Esophagus muscularis mucosa (tissue), 4 donors: ENCODE results near the gene DGKB. TPM values are rescaled to one million over a fixed set of nuclear protein-coding genes. Genes with fewer than 3 reads are reported as not detected.

Experiments
- DNase-seq: peaks from one replicate; pipeline ENCODE4 v3.0.0-alpha.2; 2017; ENCODE audit errors: extremely low spot score
- H3K27ac ChIP-seq, 4 donors: fragments of 200-600 bp; sonication (generic); replicated peaks in 1 of 4; 1 replicate in 3 of 4; 2 replicates in 1 of 4; pipeline ENCODE4 v1.5.1; 2016 to 2019; ENCODE audit warnings: mild to moderate bottlenecking in 1 of 4
- H3K27me3 ChIP-seq, 4 donors: fragments of 200-600 bp; sonication (generic); one replicate each; pipeline versions ENCODE4 v1.5.1 to v1.6.0; 2016 to 2019
- H3K36me3 ChIP-seq, 4 donors: fragments of 200-600 bp; sonication (generic); one replicate each; pipeline ENCODE4 v1.5.1; 2016 to 2019
- H3K4me1 ChIP-seq, 4 donors: fragments of 200-600 bp; sonication (generic); one replicate each; pipeline ENCODE4 v1.5.1; 2016 to 2019
- H3K4me3 ChIP-seq, 4 donors: fragments of 200-600 bp; sonication (generic); 1 replicate in 2 of 4; 2 replicates in 2 of 4; pipeline ENCODE4 v1.5.1; 2016 to 2019; ENCODE audit warnings: mild to moderate bottlenecking in 4 of 4, moderate library complexity in 1 of 4
- H3K9me3 ChIP-seq, 4 donors: fragments of 200-600 bp; sonication (generic); 1 replicate in 3 of 4; 2 replicates in 1 of 4; pipeline ENCODE4 v1.5.1; 2016 to 2019
- CTCF ChIP-seq, 3 experiments: fragments of 200-600 bp in 2 of 3; fragments of 450-650 bp in 1 of 3; sonication (generic) in 2 of 3; IDR thresholded peaks; one replicate each; pipeline ENCODE4 v1.5.1; 2017 to 2019; ENCODE audit warnings: antibody characterized with exemption in 3 of 3, mild to moderate bottlenecking in 2 of 3, moderate library complexity in 1 of 3
- EP300 ChIP-seq: sonication (generic); formaldehyde crosslinking; IDR thresholded peaks from one replicate; pipeline ENCODE4 v1.6.1; 2017; ENCODE audit warnings: antibody characterized with exemption
- POLR2A ChIP-seq: fragments of 450-650 bp; IDR thresholded peaks from one replicate; pipeline ENCODE4 v1.6.1; 2017; ENCODE audit warnings: antibody characterized with exemption, moderate library complexity, mild to moderate bottlenecking, low read depth
- POLR2AphosphoS5 ChIP-seq, 2 donors: sonication (generic); formaldehyde crosslinking; IDR thresholded peaks; one replicate each; pipeline ENCODE4 v1.6.1; 2017; ENCODE audit warnings: antibody characterized with exemption in 2 of 2
- WGBS: methylation state at CpG from one replicate; pipeline ENCODE4 v1.1.5; 2018; 5-methylcytosine and 5-hydroxymethylcytosine counted together
- intact Hi-C: fragments of 100-400 bp; cut with DNase I; formaldehyde crosslinking; loops from one replicate; pipeline ENCODE4 v1.15.1; 2023
- total RNA-seq, 4 donors: library from RNA; depleted of rRNA; stranded (reverse); fragments of >200 nt; gene quantifications; one replicate each; pipeline versions ENCODE4 v1.1.0 to v1.2.1, GENCODE V29; 2016

DGKB gene
- total RNA-seq, 4 donors from 2014 or later: 10.4 to 18.5 (median 16.0) TPM

DNA sequence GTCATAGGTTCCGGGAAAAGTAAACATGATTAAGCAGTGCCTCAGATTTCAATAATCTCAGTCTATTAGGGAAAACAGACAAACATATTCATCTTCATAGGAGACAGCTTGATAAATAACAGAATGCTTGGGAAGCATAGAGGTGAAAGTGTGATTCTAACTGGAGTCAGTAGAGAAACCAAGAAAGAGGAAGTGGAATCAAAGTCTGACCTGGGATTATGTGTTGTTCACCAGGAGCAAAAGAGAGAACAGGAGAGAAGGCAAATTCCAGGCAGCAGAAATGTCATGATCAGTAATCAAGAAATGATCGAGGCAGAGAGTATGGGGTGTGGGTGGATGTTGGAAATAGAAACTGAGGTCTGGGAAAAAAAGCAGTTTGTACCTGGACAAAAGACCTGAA is 43.7 kb downstream of the DGKB start:
- no peaks in the 10 kb centered on the region for H3K9me3 ChIP-seq
- H3K27ac ChIP-seq: no peak overlapping the region
- no peaks in the 10 kb centered on the region for H3K36me3 ChIP-seq
- TF ChIP-seq CTCF (IDR thresholded peaks at IDR 0.05) (no peak), POLR2AphosphoS5 (IDR thresholded peaks at IDR 0.05) (no peak), EP300 (no peak), POLR2A (no peak)
- intact Hi-C loops: no loop called here
- H3K4me1 ChIP-seq: peaks cover 0 to 9% (median 0%) of the 10 kb centered on the region in 4 donors
- no peak for DNase-seq
- 86% methylated on average over 2 of the region's 2 CpGs for WGBS
- H3K4me3 ChIP-seq: no peak overlapping the region
- H3K27me3 ChIP-seq: no peaks in the 10 kb centered on the region

- intact Hi-C loops: no loop called here
- no peaks in the 10 kb centered on the region for H3K27me3 ChIP-seq
- TF ChIP-seq POLR2A (no peak), POLR2AphosphoS5 (IDR thresholded peaks at IDR 0.05) (no peak), CTCF (IDR thresholded peaks at IDR 0.05) (no peak), EP300 (no peak)
- no peaks in the 10 kb centered on the region for H3K9me3 ChIP-seq
- H3K36me3 ChIP-seq: no peaks in the 10 kb centered on the region
- no peak overlapping the region for H3K4me3 ChIP-seq
- peaks cover 0 to 9% (median 0%) of the 10 kb centered on the region in 4 donors for H3K4me1 ChIP-seq
- no peak for DNase-seq
- no peak overlapping the region for H3K27ac ChIP-seq
- WGBS: 64% methylated on average over 3 of the region's 3 CpGs
Measured at GRCh38 chr7:14858410-14858809, 44.1 kb downstream of the DGKB start.

DNA sequence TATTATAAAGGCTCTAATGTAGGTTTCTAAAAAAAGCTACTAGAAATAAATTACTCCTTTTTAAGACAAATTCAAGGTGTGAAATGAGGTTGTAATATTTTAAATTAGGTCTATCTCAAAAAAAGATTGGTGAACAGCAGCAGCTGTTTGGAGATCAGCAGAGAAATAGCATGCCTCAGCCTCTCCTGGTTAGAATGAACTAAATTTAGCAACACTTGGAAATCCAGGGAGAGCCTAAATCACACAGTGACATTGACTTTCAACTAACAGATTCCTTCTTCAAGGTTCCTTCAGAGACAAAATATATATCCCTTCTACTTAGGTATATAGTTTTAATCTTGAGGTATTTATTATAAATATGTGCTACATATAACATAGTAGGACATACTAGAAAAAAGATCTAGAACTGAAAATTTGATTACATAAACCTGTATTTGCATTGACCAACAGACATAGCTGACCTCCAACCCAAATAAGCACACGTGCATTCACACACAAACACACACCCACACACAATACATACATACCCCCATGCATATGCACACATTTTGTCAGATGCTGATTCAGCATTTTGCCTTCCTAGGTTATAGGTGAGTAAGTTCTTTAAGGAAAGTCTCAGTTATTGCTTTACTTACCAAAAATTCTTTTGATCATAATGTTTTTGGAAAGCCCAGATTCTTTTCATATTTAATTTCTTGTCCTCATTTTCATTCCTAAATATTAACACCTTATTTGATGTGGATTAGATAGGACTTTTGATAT is 47.3 kb downstream of the DGKB start:
- Histone ChIP-seq H3K4me1 (peaks cover 0 to 9% (median 2%) of the 10 kb centered on the region in 4 donors), H3K27me3 (no peaks in the 10 kb centered on the region), H3K9me3 (no peaks in the 10 kb centered on the region), H3K27ac (no peak overlapping the region), H3K36me3 (no peaks in the 10 kb centered on the region), H3K4me3 (no peak overlapping the region)
- no peak for DNase-seq
- intact Hi-C loops: no loop called here
- no peak for TF ChIP-seq POLR2A
- 33% methylated on average over 1 of the region's 1 CpG for WGBS

DNA sequence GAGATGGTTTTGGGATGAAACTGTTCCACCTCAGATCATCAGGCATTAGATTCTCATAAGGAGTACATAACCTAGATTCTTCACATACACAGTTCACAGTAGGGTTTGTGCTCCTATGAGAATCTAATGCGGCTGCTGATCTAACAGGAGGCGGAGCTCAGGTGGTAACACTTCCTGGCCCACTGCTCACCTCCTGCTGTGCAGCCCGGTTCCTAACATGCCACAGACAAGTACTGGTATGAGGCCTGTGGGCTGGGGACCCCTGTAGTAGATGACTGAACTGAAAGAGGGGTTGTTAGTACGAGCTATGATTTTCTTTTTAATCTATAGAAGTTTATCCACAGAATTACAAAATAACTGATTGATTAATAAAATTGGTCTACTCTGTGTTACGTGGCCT is 48.1 kb downstream of the DGKB start:
- Histone ChIP-seq H3K36me3 (no peaks in the 10 kb centered on the region), H3K4me3 (no peak overlapping the region), H3K27ac (no peak overlapping the region), H3K9me3 (no peaks in the 10 kb centered on the region), H3K4me1 (peaks cover 0 to 9% (median 2%) of the 10 kb centered on the region in 4 donors), H3K27me3 (no peaks in the 10 kb centered on the region)
- TF ChIP-seq POLR2AphosphoS5 (IDR thresholded peaks at IDR 0.05) (no peak), POLR2A (no peak), EP300 (no peak), CTCF (IDR thresholded peaks at IDR 0.05) (no peak)
- WGBS: 75% methylated on average over 5 of the region's 5 CpGs
- intact Hi-C loops: no loop called here
- no peak for DNase-seq

- H3K27me3 ChIP-seq: no peaks in the 10 kb centered on the region
- no peaks in the 10 kb centered on the region for H3K36me3 ChIP-seq
- H3K4me3 ChIP-seq: no peak overlapping the region
- peaks cover 0 to 9% (median 2%) of the 10 kb centered on the region in 4 donors for H3K4me1 ChIP-seq
- no peak for TF ChIP-seq POLR2AphosphoS5 (IDR thresholded peaks at IDR 0.05)
- intact Hi-C loops: no loop called here
- H3K27ac ChIP-seq: no peak overlapping the region
- no peak for DNase-seq
- WGBS: 62% methylated on average over 1 of the region's 1 CpG
- H3K9me3 ChIP-seq: no peaks in the 10 kb centered on the region
Measured at GRCh38 chr7:14851610-14852009, 50.9 kb downstream of the DGKB start.

- H3K4me1 ChIP-seq: peaks cover 0 to 5% (median 2%) of the 10 kb centered on the region in 4 donors
- intact Hi-C loops: no loop called here
- H3K27me3 ChIP-seq: no peaks in the 10 kb centered on the region
- TF ChIP-seq CTCF (IDR thresholded peaks at IDR 0.05): no peak
- no peak for TF ChIP-seq POLR2AphosphoS5 (IDR thresholded peaks at IDR 0.05)
- no peak for TF ChIP-seq EP300
- H3K27ac ChIP-seq: no peak overlapping the region
- H3K36me3 ChIP-seq: no peaks in the 10 kb centered on the region
- no peak for DNase-seq
- no peaks in the 10 kb centered on the region for H3K9me3 ChIP-seq
- 95% methylated on average over 2 of the region's 2 CpGs for WGBS
- no peak overlapping the region for H3K4me3 ChIP-seq
Measured at GRCh38 chr7:14850039-14850438, 52.5 kb downstream of the DGKB start.
